K562 (cell line): ENCODE results near the gene DPM2. TPM values are rescaled to one million over a fixed set of nuclear protein-coding genes. Genes with fewer than 3 reads are reported as not detected.

Source experiments
- ADNP ChIP-seq: fragments of 200-800 bp; sonication (Bioruptor generic); IDR thresholded peaks from 2 replicates; pipeline ENCODE4 v1.6.1; 2016; ENCODE audit warnings: missing genetic modification characterization, missing compliant biosample characterization
- BCOR ChIP-seq: fragments of 450-650 bp; IDR thresholded peaks from 2 replicates; pipeline ENCODE4 v1.6.1; 2016
- CEBPG ChIP-seq, 3 experiments: fragments of 200-800 bp in 1 of 3; sonication (Bioruptor generic) in 1 of 3; sonication (generic) in 1 of 3; formaldehyde crosslinking in 1 of 3; IDR thresholded peaks in 2 of 3; conservative IDR thresholded peaks in 1 of 3; 2 replicates each; pipeline versions ENCODE4 v1.6.1 to v1.8.0; 2016 to 2022; ENCODE audit warnings: missing compliant biosample characterization in 2 of 3, missing genetic modification characterization in 2 of 3, mild to moderate bottlenecking in 1 of 3, missing genetic modification reagents in 1 of 3
- CREM ChIP-seq: IDR thresholded peaks from 2 replicates; pipeline ENCODE4 v1.6.1; 2014; ENCODE audit warnings: antibody characterized with exemption, low read depth
- FOXJ2 ChIP-seq: fragments of 200-800 bp; sonication (Bioruptor generic); IDR thresholded peaks from 2 replicates; pipeline ENCODE4 v1.6.1; 2016; ENCODE audit warnings: missing genetic modification characterization, missing compliant biosample characterization
- GATAD2B ChIP-seq: fragments of 450-650 bp; IDR thresholded peaks from 2 replicates; pipeline ENCODE4 v1.6.1; 2017; ENCODE audit warnings: mild to moderate bottlenecking, borderline replicate concordance
- ILF3 ChIP-seq: fragments of 450-650 bp; IDR thresholded peaks from 2 replicates; pipeline ENCODE4 v1.6.1; 2018; ENCODE audit warnings: antibody characterized with exemption, mild to moderate bottlenecking, moderate library complexity, borderline replicate concordance
- JUNB ChIP-seq: fragments of 450-650 bp; formaldehyde crosslinking; conservative IDR thresholded peaks from 2 replicates; pipeline ENCODE4 v1.4.0; 2020; ENCODE audit warnings: mild to moderate bottlenecking
- MYNN ChIP-seq, 2 experiments: sonication (generic); formaldehyde crosslinking in 1 of 2; IDR thresholded peaks; 2 replicates each; pipeline versions ENCODE4 v1.5.0 to v1.6.1; 2016 to 2020; ENCODE audit warnings: antibody characterized with exemption in 1 of 2, missing genetic modification reagents in 1 of 2
- PML ChIP-seq: IDR thresholded peaks from 2 replicates; pipeline ENCODE4 v1.6.1; 2012; ENCODE audit warnings: low read length, inconsistent platforms
- SMARCC2 ChIP-seq: fragments of 450-650 bp; IDR thresholded peaks from 2 replicates; pipeline ENCODE4 v1.6.1; 2017; ENCODE audit warnings: antibody characterized with exemption, moderate library complexity, mild to moderate bottlenecking, low read depth
- SNIP1 ChIP-seq: fragments of 450-650 bp; IDR thresholded peaks from 2 replicates; pipeline ENCODE4 v1.7.1; 2017; ENCODE audit warnings: low read depth, mild to moderate bottlenecking
- TRIM28 ChIP-seq: fragments of 450-650 bp; IDR thresholded peaks from 2 replicates; pipeline ENCODE4 v1.6.1; 2017
- ZNF143 ChIP-seq: sonication (generic); formaldehyde crosslinking; IDR thresholded peaks from 2 replicates; pipeline ENCODE4 v1.9.0; 2022; ENCODE audit warnings: mild to moderate bottlenecking, missing genetic modification reagents
- ZNF239 ChIP-seq: fragments of 250-450 bp; sonication (Bioruptor Pico); IDR thresholded peaks from 2 replicates; pipeline ENCODE4 v1.4.0; 2020; ENCODE audit warnings: mild to moderate bottlenecking
- ZNF695 ChIP-seq: fragments of 450-650 bp; formaldehyde crosslinking; IDR thresholded peaks from 2 replicates; pipeline ENCODE4 v1.4.0; 2020; ENCODE audit warnings: mild to moderate bottlenecking, moderate library complexity
- polyA plus RNA-seq, 8 experiments: library from polyadenylated mRNA; depleted of rRNA in 4 of 8; stranded (reverse) in 5 of 8; unstranded in 3 of 8; fragments of >200 nt; fragmentation: Nextera tagmentation in 2 of 8; fragmentation: Illumina TruSeq in 1 of 8; extraction: Ambion mirVana in 2 of 8; extraction: Trizol in 1 of 8; gene quantifications; 2 replicates each; pipeline versions ENCODE4 v1.2.1 to v1.2.3, GENCODE V29; 2011 to 2014; ENCODE audit warnings: inconsistent platforms in 1 of 8, missing spikeins in 1 of 8
- total RNA-seq, 7 experiments: library from RNA; depleted of rRNA in 6 of 7; stranded (reverse); fragments of >200 nt in 6 of 7; fragmentation: Illumina TruSeq in 2 of 7; extraction: Trizol in 2 of 7; gene quantifications; 2 replicates each; pipeline versions ENCODE4 v1.2.1 to v1.2.3, GENCODE V29; 2011 to 2021; ENCODE audit warnings: low replicate concordance in 1 of 7
- TF ChIP-seq, protein P1 (sequence below): fragments of 250-450 bp; sonication (Bioruptor Pico); IDR thresholded peaks from 2 replicates; pipeline ENCODE4 v1.8.0; 2021; ENCODE audit warnings: moderate library complexity, mild to moderate bottlenecking, inconsistent platforms
- TF ChIP-seq, protein P2 (sequence below): sonication (generic); formaldehyde crosslinking; IDR thresholded peaks from 2 replicates; pipeline ENCODE4 v1.8.0; 2022; ENCODE audit warnings: mild to moderate bottlenecking, low read depth, missing genetic modification reagents
- TF ChIP-seq, protein P3 (sequence below): fragments of 250-450 bp; sonication (Bioruptor Pico); IDR thresholded peaks from 2 replicates; pipeline ENCODE4 v1.4.0; 2020; ENCODE audit warnings: mild to moderate bottlenecking

DPM2 gene
- total and polyA plus RNA-seq, 9 of the 15 experiments (the other 6 are each of a cell fraction or from before 2014, with no cell fraction given) = 43.5 to 126 (median 71.1) TPM

DNA sequence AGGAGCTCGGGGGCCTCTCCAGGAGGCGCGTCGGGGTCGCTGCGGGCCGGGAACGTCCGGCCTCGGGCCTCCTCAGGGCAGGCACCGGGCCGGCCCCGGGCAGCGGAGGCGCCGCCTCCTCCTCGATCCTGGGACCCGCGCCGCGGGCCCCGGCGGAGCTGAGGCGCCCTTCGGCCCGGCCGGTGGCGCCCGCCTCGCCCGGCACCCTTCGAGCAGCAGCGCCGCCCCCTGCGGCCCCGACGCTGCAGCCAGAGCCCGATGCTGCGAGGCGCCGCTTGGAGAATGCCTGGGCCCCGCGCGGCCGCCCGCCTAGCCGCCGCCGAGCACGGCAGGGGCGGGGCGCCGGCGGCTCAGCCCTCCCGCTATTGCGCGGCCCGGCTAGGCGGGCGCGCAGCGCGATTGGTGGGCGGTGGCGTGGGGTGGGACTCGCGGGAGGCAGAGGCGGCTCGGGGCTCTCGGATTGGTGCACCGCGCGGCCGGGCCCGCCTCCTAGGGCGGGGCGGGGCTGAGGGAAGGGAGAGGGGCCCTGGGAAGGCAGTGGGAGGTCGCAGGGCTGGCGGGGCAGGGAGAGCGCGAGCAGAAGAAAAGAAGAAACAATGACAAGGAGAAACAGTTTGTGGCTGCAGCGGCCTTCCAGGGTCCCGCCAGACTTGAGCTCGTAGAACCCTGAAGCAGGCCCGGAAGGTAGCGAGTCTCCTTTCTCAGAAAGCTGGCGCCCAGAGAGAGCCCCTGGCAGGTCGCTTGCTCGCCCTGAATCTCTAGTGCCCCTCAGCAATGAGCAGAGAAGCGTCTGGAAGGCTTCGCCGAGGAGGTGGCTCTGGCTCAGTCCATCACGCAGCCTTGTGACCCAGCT is 43.3 kb upstream of the DPM2 start, which contains the start of gene EEIG1 (continued):
- TF ChIP-seq, protein P1, sequence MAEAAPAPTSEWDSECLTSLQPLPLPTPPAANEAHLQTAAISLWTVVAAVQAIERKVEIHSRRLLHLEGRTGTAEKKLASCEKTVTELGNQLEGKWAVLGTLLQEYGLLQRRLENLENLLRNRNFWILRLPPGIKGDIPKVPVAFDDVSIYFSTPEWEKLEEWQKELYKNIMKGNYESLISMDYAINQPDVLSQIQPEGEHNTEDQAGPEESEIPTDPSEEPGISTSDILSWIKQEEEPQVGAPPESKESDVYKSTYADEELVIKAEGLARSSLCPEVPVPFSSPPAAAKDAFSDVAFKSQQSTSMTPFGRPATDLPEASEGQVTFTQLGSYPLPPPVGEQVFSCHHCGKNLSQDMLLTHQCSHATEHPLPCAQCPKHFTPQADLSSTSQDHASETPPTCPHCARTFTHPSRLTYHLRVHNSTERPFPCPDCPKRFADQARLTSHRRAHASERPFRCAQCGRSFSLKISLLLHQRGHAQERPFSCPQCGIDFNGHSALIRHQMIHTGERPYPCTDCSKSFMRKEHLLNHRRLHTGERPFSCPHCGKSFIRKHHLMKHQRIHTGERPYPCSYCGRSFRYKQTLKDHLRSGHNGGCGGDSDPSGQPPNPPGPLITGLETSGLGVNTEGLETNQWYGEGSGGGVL (CRISPR knock-in tag) = no peak
- no peak for TF ChIP-seq FOXJ2 (tag)
- peak; percentile 50; the same call in 1 of the 2 replicates for TF ChIP-seq PML
- no peak for TF ChIP-seq ADNP (tag)
- TF ChIP-seq CEBPG (CRISPR knock-in tag; IDR thresholded peaks at IDR 0.05) = no peak
- no peak for TF ChIP-seq CEBPG (tag; conservative IDR thresholded peaks at IDR 0.05 in 1 of 2, IDR thresholded peaks at IDR 0.05 in 1 of 2)
- no peak for TF ChIP-seq ZNF695 (CRISPR knock-in tag)
- peak; percentile 14; the same call in 1 of the 2 replicates for TF ChIP-seq CREM
- no peak for TF ChIP-seq ZNF143 (CRISPR knock-in tag)
- TF ChIP-seq, protein P2, sequence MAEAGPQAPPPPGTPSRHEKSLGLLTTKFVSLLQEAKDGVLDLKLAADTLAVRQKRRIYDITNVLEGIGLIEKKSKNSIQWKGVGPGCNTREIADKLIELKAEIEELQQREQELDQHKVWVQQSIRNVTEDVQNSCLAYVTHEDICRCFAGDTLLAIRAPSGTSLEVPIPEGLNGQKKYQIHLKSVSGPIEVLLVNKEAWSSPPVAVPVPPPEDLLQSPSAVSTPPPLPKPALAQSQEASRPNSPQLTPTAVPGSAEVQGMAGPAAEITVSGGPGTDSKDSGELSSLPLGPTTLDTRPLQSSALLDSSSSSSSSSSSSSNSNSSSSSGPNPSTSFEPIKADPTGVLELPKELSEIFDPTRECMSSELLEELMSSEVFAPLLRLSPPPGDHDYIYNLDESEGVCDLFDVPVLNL (CRISPR knock-in tag) = no peak
- TF ChIP-seq, protein P3, sequence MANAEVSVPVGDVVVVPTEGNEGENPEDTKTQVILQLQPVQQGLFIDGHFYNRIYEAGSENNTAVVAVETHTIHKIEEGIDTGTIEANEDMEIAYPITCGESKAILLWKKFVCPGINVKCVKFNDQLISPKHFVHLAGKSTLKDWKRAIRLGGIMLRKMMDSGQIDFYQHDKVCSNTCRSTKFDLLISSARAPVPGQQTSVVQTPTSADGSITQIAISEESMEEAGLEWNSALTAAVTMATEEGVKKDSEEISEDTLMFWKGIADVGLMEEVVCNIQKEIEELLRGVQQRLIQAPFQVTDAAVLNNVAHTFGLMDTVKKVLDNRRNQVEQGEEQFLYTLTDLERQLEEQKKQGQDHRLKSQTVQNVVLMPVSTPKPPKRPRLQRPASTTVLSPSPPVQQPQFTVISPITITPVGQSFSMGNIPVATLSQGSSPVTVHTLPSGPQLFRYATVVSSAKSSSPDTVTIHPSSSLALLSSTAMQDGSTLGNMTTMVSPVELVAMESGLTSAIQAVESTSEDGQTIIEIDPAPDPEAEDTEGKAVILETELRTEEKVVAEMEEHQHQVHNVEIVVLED (CRISPR knock-in tag) = peak; percentile 68
- TF ChIP-seq ILF3 = no peak
- TF ChIP-seq ZNF239 (CRISPR knock-in tag) = no peak
- TF ChIP-seq GATAD2B = peak; percentile 84; the same call in 1 of the 2 replicates
- TF ChIP-seq JUNB (CRISPR knock-in tag) = no peak
- TF ChIP-seq SMARCC2 = no peak
- no peak for TF ChIP-seq SNIP1
- TF ChIP-seq MYNN (IDR thresholded peaks at IDR 0.05) = no peak
- no peak for TF ChIP-seq MYNN (CRISPR knock-in tag; IDR thresholded peaks at IDR 0.05)
- TF ChIP-seq TRIM28 = no peak
- 0 out of 2 replicates have a peak, but pooled peaks have one; percentile 42 for TF ChIP-seq BCOR
